Osteocyte (in vitro differentiated cells): ENCODE results near the gene SMPD3. TPM values are rescaled to one million over a fixed set of nuclear protein-coding genes. Genes with fewer than 3 reads are reported as not detected.

Source experiments
- DNase-seq: peaks from one replicate; pipeline ENCODE4 v3.0.0; 2021; ENCODE audit warnings: mixed read lengths; ENCODE audit not compliant: unreplicated experiment; ENCODE audit errors: extremely low spot score
- H3K27ac Mint-ChIP-seq: one replicate; pipeline ENCODE4 v1.8.0; 2021; ENCODE audit warnings: mild to moderate bottlenecking, mixed read lengths; ENCODE audit not compliant: unreplicated experiment
- H3K27me3 Mint-ChIP-seq: one replicate; pipeline ENCODE4 v1.8.0; 2021; ENCODE audit warnings: mixed read lengths; ENCODE audit not compliant: unreplicated experiment
- H3K36me3 Mint-ChIP-seq: one replicate; pipeline ENCODE4 v1.8.0; 2021; ENCODE audit warnings: mixed read lengths; ENCODE audit not compliant: unreplicated experiment
- H3K4me1 Mint-ChIP-seq: one replicate; pipeline ENCODE4 v1.8.0; 2021; ENCODE audit warnings: mixed read lengths; ENCODE audit not compliant: unreplicated experiment
- H3K4me3 Mint-ChIP-seq: one replicate; pipeline ENCODE4 v1.8.0; 2021; ENCODE audit warnings: mild to moderate bottlenecking, moderate library complexity, mixed read lengths; ENCODE audit not compliant: unreplicated experiment
- H3K9me3 Mint-ChIP-seq: one replicate; pipeline ENCODE4 v1.8.0; 2021; ENCODE audit warnings: mixed read lengths; ENCODE audit not compliant: unreplicated experiment
- CTCF ChIP-seq: fragments of 200-600 bp; sonication (generic); IDR thresholded peaks from 2 replicates; pipeline ENCODE4 v1.5.0; 2021; ENCODE audit warnings: antibody characterized with exemption, mild to moderate bottlenecking, moderate library complexity
- total RNA-seq: library from RNA; stranded (reverse); gene quantifications from 2 replicates; pipeline ENCODE4 v1.2.1, GENCODE V29; 2021

Gene SMPD3
- total RNA-seq, 1 donor from 2014 or later: not detected

GRCh38 chr16:68388124-68388523, 60.2 kb downstream of the SMPD3 start:
- DNase-seq: no peak
- Mint-ChIP-seq H3K27me3 (peaks cover 3% of the 10 kb centered on the region), H3K36me3 (no peaks in the 10 kb centered on the region), H3K4me1 (no peaks in the 10 kb centered on the region), H3K27ac (no peak overlapping the region), H3K9me3 (no peaks in the 10 kb centered on the region), H3K4me3 (no peak overlapping the region)
- no peak for TF ChIP-seq CTCF

- Mint-ChIP-seq H3K9me3 (no peaks in the 10 kb centered on the region), H3K27ac (no peak overlapping the region), H3K27me3 (peaks cover 3% of the 10 kb centered on the region), H3K4me3 (no peak overlapping the region), H3K36me3 (no peaks in the 10 kb centered on the region), H3K4me1 (no peaks in the 10 kb centered on the region)
- TF ChIP-seq CTCF: no peak
- DNase-seq: no peak
These were observed 61.0 kb downstream of the SMPD3 start for GRCh38 chr16:68387301-68387700.

- no peak for DNase-seq
- H3K27ac Mint-ChIP-seq: no peak overlapping the region
These were observed 61.7 kb downstream of the SMPD3 start for GRCh38 chr16:68386628-68387027.

GRCh38 chr16:68385371-68385770, 62.9 kb downstream of the SMPD3 start:
- no peak overlapping the region for H3K27ac Mint-ChIP-seq
- H3K27me3 Mint-ChIP-seq: peaks cover 3% of the 10 kb centered on the region
- no peaks in the 10 kb centered on the region for H3K4me1 Mint-ChIP-seq
- no peak overlapping the region for H3K4me3 Mint-ChIP-seq
- DNase-seq: no peak
- H3K9me3 Mint-ChIP-seq: no peaks in the 10 kb centered on the region
- no peaks in the 10 kb centered on the region for H3K36me3 Mint-ChIP-seq
- no peak for TF ChIP-seq CTCF

More at GRCh38 chr16:68386628-68387027, 61.7 kb downstream of the SMPD3 start:
- Mint-ChIP-seq H3K9me3 (no peaks in the 10 kb centered on the region), H3K36me3 (no peaks in the 10 kb centered on the region), H3K27me3 (peaks cover 3% of the 10 kb centered on the region), H3K4me3 (no peak overlapping the region), H3K4me1 (no peaks in the 10 kb centered on the region)
- TF ChIP-seq CTCF: no peak

GRCh38 chr16:68384288-68385161, 63.8 kb downstream of the SMPD3 start:
- Mint-ChIP-seq H3K4me1 (no peaks in the 10 kb centered on the region), H3K4me3 (no peak overlapping the region), H3K9me3 (no peaks in the 10 kb centered on the region), H3K27ac (no peak overlapping the region), H3K36me3 (no peaks in the 10 kb centered on the region), H3K27me3 (peaks cover 4% of the 10 kb centered on the region)
- DNase-seq: no peak
- TF ChIP-seq CTCF: no peak
